WI38 (cell line): ENCODE results near the gene DPYD.

Source experiments
- H3K4me3 ChIP-seq: 2 replicates; pipeline ENCODE4 v1.5.1; 2011; ENCODE audit warnings: low read depth, mild to moderate bottlenecking, control low read depth, low read length
- TF ChIP-seq, protein P1 (sequence below): IDR thresholded peaks from 2 replicates; pipeline ENCODE4 v1.5.1; 2012; ENCODE audit warnings: low read depth, mild to moderate bottlenecking, control low read depth, low read length

The DPYD gene

DNA sequence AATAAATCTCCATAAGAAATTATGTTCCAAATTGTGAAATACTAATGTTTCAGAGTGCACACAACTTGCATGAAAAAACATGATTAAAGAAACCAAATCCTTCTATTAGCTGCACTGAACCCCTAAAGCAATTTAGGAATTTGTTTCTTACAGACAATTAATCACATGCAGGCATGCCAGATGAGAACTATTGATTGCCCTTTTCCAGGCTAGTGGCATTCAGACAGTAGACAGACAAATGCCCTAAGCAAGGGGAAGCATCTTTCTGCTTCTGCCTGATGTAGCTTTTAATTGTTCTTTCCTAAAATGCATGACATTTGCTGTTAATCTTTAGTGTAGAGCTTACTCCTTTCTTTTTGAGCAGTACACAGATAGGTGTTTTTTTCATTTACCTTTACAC is 229.5 kb downstream of the DPYD start:
- TF ChIP-seq, protein P1, sequence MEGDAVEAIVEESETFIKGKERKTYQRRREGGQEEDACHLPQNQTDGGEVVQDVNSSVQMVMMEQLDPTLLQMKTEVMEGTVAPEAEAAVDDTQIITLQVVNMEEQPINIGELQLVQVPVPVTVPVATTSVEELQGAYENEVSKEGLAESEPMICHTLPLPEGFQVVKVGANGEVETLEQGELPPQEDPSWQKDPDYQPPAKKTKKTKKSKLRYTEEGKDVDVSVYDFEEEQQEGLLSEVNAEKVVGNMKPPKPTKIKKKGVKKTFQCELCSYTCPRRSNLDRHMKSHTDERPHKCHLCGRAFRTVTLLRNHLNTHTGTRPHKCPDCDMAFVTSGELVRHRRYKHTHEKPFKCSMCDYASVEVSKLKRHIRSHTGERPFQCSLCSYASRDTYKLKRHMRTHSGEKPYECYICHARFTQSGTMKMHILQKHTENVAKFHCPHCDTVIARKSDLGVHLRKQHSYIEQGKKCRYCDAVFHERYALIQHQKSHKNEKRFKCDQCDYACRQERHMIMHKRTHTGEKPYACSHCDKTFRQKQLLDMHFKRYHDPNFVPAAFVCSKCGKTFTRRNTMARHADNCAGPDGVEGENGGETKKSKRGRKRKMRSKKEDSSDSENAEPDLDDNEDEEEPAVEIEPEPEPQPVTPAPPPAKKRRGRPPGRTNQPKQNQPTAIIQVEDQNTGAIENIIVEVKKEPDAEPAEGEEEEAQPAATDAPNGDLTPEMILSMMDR: no peak
- no peak overlapping the region for H3K4me3 ChIP-seq

DNA sequence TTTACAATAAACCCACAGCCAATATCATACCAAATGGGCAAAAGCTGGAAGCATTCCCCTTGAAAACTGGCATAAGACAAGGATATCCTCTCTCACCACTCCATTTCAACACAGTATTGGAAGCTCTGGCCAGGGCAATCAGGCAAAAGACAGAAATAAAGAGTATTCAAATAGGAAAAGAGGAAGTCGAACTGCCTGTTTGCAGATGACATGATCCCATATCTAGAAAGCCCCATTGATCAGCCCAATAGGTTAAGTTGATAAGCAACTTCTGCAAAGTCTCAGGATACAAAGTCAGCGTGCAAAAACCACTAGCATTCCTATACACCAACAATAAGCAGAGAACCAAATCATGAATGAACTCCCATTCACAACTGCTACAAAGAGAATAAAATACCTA is 235.5 kb downstream of the DPYD start:
- TF ChIP-seq, protein P1: no peak
- H3K4me3 ChIP-seq: no peak overlapping the region

DNA sequence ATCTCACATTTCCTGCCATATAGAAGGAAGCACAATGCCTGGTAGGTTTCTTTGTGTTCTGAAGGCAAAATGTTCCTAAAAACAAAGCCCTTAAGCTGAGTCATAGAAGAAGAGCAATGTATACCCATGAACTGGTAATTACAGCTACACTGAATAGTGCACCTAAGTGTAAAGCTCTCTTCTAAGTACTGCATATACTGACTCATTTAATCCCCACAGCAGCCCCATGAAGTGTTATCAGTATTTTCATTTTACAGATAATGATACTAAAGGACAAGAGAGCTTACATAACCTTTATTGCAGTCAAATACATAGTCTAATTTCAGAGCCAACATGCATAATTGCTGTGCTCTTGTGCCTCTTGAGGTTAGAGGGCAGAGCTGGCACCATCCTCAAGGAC is 239.9 kb downstream of the DPYD start:
- no peak overlapping the region for H3K4me3 ChIP-seq
- TF ChIP-seq, protein P1: no peak

DNA sequence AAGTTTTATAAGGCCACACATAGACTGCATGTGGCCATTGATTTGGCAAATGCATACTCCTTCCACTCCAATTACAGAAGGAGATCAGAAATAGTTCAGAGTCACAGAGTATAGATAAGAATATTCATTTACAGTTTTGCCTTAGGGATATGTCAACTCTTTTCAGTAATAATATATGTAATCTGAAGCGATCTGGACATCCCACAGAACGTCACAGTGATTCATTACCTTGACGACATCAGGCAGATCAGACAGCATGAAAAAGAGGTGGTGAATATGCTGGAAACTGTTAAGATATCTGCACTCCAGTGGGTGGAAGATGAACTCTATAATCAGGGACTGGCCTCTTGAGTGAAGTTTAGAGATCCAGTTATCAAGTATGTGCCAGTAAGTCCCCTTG is 240.4 kb downstream of the DPYD start:
- no peak overlapping the region for H3K4me3 ChIP-seq

DNA sequence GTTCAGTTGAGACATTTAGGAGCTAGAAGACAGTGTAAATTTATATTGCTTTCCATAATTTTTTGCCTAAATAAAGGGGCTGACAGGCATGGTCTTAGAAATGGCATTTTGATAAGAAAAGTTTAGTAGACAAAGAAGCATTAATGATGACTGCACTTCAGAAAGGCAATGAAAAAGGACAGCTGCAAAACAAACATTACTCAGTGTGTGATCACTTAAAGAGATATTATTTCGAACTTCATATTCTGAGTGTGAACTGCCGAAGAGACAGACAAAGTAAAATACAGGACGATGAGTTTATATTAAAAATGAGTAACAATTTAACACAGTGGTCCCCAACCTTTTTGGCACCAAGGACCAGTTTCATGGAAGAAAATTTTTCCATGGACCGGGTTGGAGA is 243.1 kb downstream of the DPYD start:
- TF ChIP-seq, protein P1: no peak
- no peak overlapping the region for H3K4me3 ChIP-seq

More for the DNA sequence above, 240.4 kb downstream of the DPYD start:
- TF ChIP-seq, protein P1: no peak

DNA sequence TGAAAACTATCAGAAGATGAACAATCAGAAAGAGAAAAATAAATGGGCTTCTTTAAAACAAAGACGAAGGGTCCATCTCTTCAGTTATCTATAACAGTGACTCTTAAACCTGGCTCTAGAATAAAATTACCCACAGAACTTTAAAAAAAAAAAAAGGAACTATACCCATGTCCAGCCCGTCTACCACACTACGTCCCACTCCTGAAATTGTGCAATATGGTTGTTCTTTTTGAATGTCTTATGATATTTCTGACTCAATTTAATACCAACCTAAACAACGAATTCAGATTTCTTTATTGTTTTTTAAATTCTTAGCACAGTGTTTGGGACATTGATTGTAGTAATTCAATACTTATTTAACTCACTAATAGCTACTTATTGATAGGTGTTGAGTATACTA is 246.3 kb downstream of the DPYD start:
- TF ChIP-seq, protein P1: no peak
- no peak overlapping the region for H3K4me3 ChIP-seq

DNA sequence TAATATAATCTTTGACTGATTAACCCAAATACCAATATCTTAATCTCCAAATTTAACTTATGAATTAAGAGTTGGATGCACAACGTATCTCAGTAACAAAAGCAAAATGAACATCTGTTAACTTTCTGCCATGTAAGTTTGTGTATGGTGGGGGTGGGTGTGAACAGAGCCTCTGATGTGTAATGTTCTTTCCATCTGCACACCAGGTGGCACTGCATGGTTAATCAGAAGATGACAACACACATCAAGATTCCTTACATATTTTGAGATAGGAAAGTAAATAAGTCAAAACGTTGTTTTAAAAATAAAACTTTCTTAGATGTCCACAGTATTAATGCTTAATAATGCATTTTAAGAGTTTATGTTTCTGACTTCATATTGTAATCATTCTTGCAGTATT is 251.9 kb downstream of the DPYD start:
- TF ChIP-seq, protein P1: no peak
- no peak overlapping the region for H3K4me3 ChIP-seq
